HL-60 (cell line): ENCODE measurements around the gene COLEC12.

Source experiments
- DNase-seq, 2 experiments: peaks; one replicate each; pipeline ENCODE4 v3.0.0-alpha.2; 2010 to 2020; ENCODE audit warnings: low read depth in 1 of 2, low spot score in 1 of 2
- H3K27ac ChIP-seq: fragments of 250-450 bp; sonication (Bioruptor Pico); replicated peaks from 2 replicates; pipeline ENCODE4 v1.5.1; 2020; ENCODE audit warnings: mild to moderate bottlenecking, moderate library complexity
- H3K27me3 ChIP-seq: fragments of 250-450 bp; sonication (Bioruptor Pico); 2 replicates; pipeline ENCODE4 v1.5.1; 2021; ENCODE audit warnings: mild to moderate bottlenecking, moderate library complexity; ENCODE audit not compliant: insufficient read depth, poor library complexity, severe bottlenecking
- H3K4me3 ChIP-seq: replicated peaks from 2 replicates; pipeline ENCODE4 v1.5.1; 2011; ENCODE audit warnings: mild to moderate bottlenecking, control low read depth, low read length; ENCODE audit not compliant: insufficient read depth
- GABPA ChIP-seq: IDR thresholded peaks from 2 replicates; pipeline ENCODE4 v1.6.1; 2012; ENCODE audit warnings: low read depth
- POLR2AphosphoS5 ChIP-seq: IDR thresholded peaks from 2 replicates; pipeline ENCODE4 v1.6.1; 2012; ENCODE audit warnings: low read depth
- SPI1 ChIP-seq: IDR thresholded peaks from 2 replicates; pipeline ENCODE4 v1.6.1; 2012; ENCODE audit warnings: low read depth, mild to moderate bottlenecking, borderline replicate concordance
- TF ChIP-seq, protein P1 (sequence below): IDR thresholded peaks from 2 replicates; pipeline ENCODE4 v1.6.1; 2012; ENCODE audit warnings: low read depth; ENCODE audit not compliant: insufficient replicate concordance
- TF ChIP-seq, protein P2 (sequence below): IDR thresholded peaks from one replicate; pipeline ENCODE4 v1.5.1; 2011; ENCODE audit warnings: low read length, control low read depth, inconsistent platforms; ENCODE audit not compliant: insufficient read depth

Gene COLEC12

DNA sequence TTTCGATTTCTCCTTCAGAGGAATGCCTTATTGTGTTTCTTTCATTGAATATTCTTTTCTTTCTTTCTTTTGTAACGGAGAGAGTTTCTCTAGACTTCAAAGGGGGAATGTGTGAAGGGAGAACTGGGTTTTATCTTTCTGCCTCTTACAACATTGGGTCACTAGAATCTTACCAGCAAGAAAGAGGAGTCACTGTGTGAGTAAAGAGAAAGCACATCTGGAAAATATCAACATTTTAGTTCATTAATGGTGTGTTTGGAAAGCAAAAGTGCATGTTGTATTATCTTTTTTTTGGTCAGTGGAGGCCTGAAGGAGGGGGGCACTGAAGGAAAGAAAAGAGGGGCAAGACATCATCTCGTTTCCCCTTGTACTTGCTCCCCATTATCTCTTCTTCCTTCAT lies 146.0 kb downstream of the COLEC12 start:
- Histone ChIP-seq H3K27me3 (no peaks in the 10 kb centered on the region), H3K27ac (no peak overlapping the region), H3K4me3 (no peak overlapping the region)
- DNase-seq: no peak
- no peak for TF ChIP-seq POLR2AphosphoS5
- TF ChIP-seq GABPA: no peak
- TF ChIP-seq, protein P1, sequence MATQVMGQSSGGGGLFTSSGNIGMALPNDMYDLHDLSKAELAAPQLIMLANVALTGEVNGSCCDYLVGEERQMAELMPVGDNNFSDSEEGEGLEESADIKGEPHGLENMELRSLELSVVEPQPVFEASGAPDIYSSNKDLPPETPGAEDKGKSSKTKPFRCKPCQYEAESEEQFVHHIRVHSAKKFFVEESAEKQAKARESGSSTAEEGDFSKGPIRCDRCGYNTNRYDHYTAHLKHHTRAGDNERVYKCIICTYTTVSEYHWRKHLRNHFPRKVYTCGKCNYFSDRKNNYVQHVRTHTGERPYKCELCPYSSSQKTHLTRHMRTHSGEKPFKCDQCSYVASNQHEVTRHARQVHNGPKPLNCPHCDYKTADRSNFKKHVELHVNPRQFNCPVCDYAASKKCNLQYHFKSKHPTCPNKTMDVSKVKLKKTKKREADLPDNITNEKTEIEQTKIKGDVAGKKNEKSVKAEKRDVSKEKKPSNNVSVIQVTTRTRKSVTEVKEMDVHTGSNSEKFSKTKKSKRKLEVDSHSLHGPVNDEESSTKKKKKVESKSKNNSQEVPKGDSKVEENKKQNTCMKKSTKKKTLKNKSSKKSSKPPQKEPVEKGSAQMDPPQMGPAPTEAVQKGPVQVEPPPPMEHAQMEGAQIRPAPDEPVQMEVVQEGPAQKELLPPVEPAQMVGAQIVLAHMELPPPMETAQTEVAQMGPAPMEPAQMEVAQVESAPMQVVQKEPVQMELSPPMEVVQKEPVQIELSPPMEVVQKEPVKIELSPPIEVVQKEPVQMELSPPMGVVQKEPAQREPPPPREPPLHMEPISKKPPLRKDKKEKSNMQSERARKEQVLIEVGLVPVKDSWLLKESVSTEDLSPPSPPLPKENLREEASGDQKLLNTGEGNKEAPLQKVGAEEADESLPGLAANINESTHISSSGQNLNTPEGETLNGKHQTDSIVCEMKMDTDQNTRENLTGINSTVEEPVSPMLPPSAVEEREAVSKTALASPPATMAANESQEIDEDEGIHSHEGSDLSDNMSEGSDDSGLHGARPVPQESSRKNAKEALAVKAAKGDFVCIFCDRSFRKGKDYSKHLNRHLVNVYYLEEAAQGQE: no peak
- no peak for TF ChIP-seq SPI1
- TF ChIP-seq, protein P2, sequence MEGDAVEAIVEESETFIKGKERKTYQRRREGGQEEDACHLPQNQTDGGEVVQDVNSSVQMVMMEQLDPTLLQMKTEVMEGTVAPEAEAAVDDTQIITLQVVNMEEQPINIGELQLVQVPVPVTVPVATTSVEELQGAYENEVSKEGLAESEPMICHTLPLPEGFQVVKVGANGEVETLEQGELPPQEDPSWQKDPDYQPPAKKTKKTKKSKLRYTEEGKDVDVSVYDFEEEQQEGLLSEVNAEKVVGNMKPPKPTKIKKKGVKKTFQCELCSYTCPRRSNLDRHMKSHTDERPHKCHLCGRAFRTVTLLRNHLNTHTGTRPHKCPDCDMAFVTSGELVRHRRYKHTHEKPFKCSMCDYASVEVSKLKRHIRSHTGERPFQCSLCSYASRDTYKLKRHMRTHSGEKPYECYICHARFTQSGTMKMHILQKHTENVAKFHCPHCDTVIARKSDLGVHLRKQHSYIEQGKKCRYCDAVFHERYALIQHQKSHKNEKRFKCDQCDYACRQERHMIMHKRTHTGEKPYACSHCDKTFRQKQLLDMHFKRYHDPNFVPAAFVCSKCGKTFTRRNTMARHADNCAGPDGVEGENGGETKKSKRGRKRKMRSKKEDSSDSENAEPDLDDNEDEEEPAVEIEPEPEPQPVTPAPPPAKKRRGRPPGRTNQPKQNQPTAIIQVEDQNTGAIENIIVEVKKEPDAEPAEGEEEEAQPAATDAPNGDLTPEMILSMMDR: no peak

DNA sequence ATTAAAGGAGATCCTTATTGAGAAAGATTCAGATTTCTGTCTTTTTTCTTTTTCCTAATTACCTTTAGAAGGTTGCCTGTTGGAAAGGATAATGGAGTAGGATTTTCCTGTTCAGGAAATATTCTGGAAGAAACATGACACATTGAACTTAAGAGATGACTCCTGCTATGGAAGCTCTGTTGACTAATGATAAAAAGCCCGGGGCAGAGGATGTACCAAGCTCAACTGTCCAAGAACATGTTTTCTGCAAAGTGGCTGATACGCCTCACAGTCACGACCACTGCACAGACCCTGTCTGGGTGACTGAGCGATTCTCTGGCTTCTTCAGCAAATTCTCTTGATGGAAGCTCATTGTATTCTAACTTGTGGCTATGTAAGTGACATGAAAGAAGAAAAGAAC lies 146.5 kb downstream of the COLEC12 start:
- no peak for TF ChIP-seq SPI1
- no peak for TF ChIP-seq POLR2AphosphoS5
- TF ChIP-seq, protein P2: no peak
- TF ChIP-seq, protein P1: no peak
- no peak for TF ChIP-seq GABPA
- H3K27me3 ChIP-seq: no peaks in the 10 kb centered on the region
- no peak for DNase-seq
- H3K27ac ChIP-seq: no peak overlapping the region
- no peak overlapping the region for H3K4me3 ChIP-seq

DNA sequence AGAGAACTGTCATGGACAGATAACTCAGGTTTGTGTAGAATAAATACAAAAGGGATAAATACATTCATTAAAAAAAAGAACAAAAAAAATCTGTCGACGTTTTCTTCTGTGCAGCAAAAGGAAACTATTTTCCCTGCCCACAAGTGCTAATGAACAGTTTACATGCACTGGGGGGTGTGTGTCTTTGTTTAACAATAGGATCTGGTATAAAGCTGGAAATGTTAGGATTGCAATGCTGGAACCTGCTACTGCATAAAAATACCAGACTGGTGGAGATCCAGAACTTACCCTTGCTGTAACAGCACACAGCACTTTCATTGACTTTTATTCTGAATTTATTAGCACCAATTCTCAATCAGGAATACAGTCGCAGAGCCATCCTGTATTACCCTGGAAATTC lies 148.1 kb downstream of the COLEC12 start:
- DNase-seq: no peak
- no peak overlapping the region for H3K4me3 ChIP-seq
- no peak overlapping the region for H3K27ac ChIP-seq
- H3K27me3 ChIP-seq: no peaks in the 10 kb centered on the region
- TF ChIP-seq, protein P1: no peak
- TF ChIP-seq SPI1 (no peak), GABPA (no peak), POLR2AphosphoS5 (no peak)
- TF ChIP-seq, protein P2: no peak
